HL-60 (cell line): ENCODE data around the gene PPP6R2.

ENCODE experiments used
- DNase-seq, 2 experiments: peaks; one replicate each; pipeline ENCODE4 v3.0.0-alpha.2; 2010 to 2020; ENCODE audit warnings: low read depth in 1 of 2, low spot score in 1 of 2
- H3K27ac ChIP-seq: fragments of 250-450 bp; sonication (Bioruptor Pico); replicated peaks from 2 replicates; pipeline ENCODE4 v1.5.1; 2020; ENCODE audit warnings: mild to moderate bottlenecking, moderate library complexity
- H3K27me3 ChIP-seq: fragments of 250-450 bp; sonication (Bioruptor Pico); 2 replicates; pipeline ENCODE4 v1.5.1; 2021; ENCODE audit warnings: mild to moderate bottlenecking, moderate library complexity; ENCODE audit not compliant: insufficient read depth, poor library complexity, severe bottlenecking
- H3K4me3 ChIP-seq: replicated peaks from 2 replicates; pipeline ENCODE4 v1.5.1; 2011; ENCODE audit warnings: mild to moderate bottlenecking, control low read depth, low read length; ENCODE audit not compliant: insufficient read depth
- GABPA ChIP-seq: IDR thresholded peaks from 2 replicates; pipeline ENCODE4 v1.6.1; 2012; ENCODE audit warnings: low read depth
- POLR2AphosphoS5 ChIP-seq: IDR thresholded peaks from 2 replicates; pipeline ENCODE4 v1.6.1; 2012; ENCODE audit warnings: low read depth
- SPI1 ChIP-seq: IDR thresholded peaks from 2 replicates; pipeline ENCODE4 v1.6.1; 2012; ENCODE audit warnings: low read depth, mild to moderate bottlenecking, borderline replicate concordance
- TF ChIP-seq, protein P1 (sequence below): IDR thresholded peaks from 2 replicates; pipeline ENCODE4 v1.6.1; 2012; ENCODE audit warnings: low read depth; ENCODE audit not compliant: insufficient replicate concordance
- TF ChIP-seq, protein P2 (sequence below): IDR thresholded peaks from one replicate; pipeline ENCODE4 v1.5.1; 2011; ENCODE audit warnings: low read length, control low read depth, inconsistent platforms; ENCODE audit not compliant: insufficient read depth

The PPP6R2 gene

DNA sequence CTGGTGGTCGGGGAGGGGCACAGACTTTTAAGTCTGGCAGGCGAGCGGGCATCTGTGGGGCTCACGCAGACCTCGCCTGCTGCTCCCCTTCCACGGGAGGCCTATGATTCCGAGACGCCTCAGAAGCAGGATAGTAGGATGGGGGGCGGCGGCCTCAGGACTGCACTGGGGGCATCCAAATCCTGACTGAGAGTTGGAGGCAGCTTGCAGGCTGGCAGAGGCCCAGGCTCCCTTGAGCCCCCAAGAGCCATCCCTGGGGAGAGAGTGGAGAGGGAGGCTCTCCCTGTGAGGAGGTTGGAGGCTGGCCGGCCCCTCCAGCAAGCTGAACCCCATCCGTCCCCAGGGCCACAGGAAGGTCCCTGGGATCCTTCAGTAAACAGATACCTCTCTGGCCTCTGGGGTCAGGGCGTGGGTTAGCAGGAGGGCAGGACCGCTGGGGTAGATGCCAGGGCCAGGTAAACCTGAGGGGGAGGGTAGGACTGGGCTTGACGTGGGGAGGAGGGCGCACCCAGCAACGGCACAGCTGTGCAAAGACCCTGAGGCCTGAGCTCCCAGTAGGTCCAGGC is 98.4 kb downstream of the PPP6R2 start:
- Histone ChIP-seq H3K27ac (no peak overlapping the region), H3K4me3 (no peak overlapping the region), H3K27me3 (no peaks in the 10 kb centered on the region)
- TF ChIP-seq GABPA = no peak
- peak; percentile 27; the same call in 1 of the 2 replicates for TF ChIP-seq POLR2AphosphoS5
- TF ChIP-seq, protein P1, sequence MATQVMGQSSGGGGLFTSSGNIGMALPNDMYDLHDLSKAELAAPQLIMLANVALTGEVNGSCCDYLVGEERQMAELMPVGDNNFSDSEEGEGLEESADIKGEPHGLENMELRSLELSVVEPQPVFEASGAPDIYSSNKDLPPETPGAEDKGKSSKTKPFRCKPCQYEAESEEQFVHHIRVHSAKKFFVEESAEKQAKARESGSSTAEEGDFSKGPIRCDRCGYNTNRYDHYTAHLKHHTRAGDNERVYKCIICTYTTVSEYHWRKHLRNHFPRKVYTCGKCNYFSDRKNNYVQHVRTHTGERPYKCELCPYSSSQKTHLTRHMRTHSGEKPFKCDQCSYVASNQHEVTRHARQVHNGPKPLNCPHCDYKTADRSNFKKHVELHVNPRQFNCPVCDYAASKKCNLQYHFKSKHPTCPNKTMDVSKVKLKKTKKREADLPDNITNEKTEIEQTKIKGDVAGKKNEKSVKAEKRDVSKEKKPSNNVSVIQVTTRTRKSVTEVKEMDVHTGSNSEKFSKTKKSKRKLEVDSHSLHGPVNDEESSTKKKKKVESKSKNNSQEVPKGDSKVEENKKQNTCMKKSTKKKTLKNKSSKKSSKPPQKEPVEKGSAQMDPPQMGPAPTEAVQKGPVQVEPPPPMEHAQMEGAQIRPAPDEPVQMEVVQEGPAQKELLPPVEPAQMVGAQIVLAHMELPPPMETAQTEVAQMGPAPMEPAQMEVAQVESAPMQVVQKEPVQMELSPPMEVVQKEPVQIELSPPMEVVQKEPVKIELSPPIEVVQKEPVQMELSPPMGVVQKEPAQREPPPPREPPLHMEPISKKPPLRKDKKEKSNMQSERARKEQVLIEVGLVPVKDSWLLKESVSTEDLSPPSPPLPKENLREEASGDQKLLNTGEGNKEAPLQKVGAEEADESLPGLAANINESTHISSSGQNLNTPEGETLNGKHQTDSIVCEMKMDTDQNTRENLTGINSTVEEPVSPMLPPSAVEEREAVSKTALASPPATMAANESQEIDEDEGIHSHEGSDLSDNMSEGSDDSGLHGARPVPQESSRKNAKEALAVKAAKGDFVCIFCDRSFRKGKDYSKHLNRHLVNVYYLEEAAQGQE = no peak
- TF ChIP-seq, protein P2, sequence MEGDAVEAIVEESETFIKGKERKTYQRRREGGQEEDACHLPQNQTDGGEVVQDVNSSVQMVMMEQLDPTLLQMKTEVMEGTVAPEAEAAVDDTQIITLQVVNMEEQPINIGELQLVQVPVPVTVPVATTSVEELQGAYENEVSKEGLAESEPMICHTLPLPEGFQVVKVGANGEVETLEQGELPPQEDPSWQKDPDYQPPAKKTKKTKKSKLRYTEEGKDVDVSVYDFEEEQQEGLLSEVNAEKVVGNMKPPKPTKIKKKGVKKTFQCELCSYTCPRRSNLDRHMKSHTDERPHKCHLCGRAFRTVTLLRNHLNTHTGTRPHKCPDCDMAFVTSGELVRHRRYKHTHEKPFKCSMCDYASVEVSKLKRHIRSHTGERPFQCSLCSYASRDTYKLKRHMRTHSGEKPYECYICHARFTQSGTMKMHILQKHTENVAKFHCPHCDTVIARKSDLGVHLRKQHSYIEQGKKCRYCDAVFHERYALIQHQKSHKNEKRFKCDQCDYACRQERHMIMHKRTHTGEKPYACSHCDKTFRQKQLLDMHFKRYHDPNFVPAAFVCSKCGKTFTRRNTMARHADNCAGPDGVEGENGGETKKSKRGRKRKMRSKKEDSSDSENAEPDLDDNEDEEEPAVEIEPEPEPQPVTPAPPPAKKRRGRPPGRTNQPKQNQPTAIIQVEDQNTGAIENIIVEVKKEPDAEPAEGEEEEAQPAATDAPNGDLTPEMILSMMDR = no peak
- TF ChIP-seq SPI1 = no peak
- no peak for DNase-seq

DNA sequence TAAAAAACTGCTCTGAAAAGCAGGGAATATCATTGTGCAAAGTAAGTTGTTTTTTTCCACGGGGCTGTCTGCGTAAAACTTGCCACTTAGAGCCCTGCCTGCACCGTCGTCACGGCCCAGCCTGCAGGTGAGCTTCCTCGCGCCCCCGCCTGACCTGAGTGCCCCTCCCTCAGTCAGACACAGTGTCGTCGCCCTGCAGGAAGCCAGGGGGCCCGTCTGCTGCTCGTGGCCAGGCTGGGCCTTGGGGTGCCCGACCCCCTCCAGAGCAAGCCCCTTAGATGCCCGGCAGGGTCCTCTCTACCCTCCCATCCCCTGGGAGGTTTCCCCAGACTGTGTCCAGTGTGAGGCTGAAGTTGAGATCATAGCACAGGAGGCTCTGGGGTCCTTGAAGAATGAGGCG is 100.1 kb downstream of the PPP6R2 start:
- no peak for TF ChIP-seq GABPA
- TF ChIP-seq, protein P1 = no peak
- TF ChIP-seq SPI1 = no peak
- TF ChIP-seq, protein P2 = no peak
- no peak for TF ChIP-seq POLR2AphosphoS5
- DNase-seq = no peak
- Histone ChIP-seq H3K4me3 (no peak overlapping the region), H3K27me3 (no peaks in the 10 kb centered on the region), H3K27ac (no peak overlapping the region)

DNA sequence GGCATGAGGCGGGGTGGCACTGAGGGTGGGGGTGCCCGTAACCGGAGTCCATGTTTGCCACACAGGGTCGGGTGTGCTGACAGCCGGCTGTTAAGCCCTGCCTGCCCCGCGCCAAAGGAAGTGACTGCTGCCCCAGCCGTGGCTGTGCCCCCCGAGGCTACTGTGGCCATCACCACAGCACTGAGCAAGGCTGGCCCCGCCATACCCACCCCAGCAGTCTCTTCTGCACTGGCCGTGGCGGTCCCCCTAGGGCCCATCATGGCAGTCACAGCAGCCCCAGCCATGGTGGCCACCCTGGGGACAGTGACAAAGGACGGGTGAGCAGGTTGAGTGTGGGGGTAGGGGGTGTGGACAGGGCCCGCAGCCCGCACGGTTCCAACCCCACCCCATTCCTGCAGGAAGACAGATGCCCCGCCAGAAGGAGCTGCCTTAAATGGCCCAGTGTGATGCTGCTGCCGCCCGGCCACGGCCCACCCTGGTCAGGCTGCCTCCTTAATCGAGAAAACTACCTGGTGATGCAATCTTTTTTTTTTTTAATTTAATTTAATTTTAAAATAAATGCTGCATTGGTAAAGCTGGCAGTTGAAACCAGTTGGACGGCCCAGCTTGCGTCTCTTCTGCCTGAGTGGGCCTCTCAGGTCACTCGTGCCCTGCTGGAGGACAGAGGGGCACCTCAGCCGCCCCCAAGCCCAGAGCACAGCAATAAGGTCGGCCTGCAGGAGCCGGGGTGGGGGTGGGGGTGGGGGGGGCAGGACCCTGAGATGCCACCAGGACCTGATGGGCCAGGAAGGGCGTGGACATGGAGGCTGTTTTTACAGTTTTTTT is 100.9 kb downstream of the PPP6R2 start:
- TF ChIP-seq POLR2AphosphoS5 = peak; percentile 47; the same call in 1 of the 2 replicates
- TF ChIP-seq, protein P2 = no peak
- H3K27ac ChIP-seq = no peak overlapping the region
- no peak for DNase-seq
- H3K27me3 ChIP-seq = no peaks in the 10 kb centered on the region
- H3K4me3 ChIP-seq = no peak overlapping the region
